Subcutaneous abdominal adipose tissue (tissue), 5 donors: ENCODE results near the gene ITGAD.
A peak's percentile ranks its signal among the peaks of the same experiment; 100 is the strongest.

Experiments used
- H3K27ac ChIP-seq: one replicate; pipeline ENCODE4 v1.7.0; 2013; ENCODE audit warnings: low read depth, mild to moderate bottlenecking, inconsistent platforms, low read length, moderate library complexity
- H3K27me3 ChIP-seq, 5 donors: one replicate each; pipeline ENCODE4 v1.7.0; 2013; ENCODE audit warnings: low read length in 5 of 5, inconsistent platforms in 1 of 5; ENCODE audit not compliant: control insufficient read depth in 5 of 5, insufficient read depth in 4 of 5
- H3K36me3 ChIP-seq, 5 donors: one replicate each; pipeline ENCODE4 v1.7.0; 2013; ENCODE audit warnings: low read length in 5 of 5; ENCODE audit not compliant: control insufficient read depth in 5 of 5, insufficient read depth in 5 of 5
- H3K4me1 ChIP-seq, 5 donors: one replicate each; pipeline ENCODE4 v1.7.0; 2013; ENCODE audit warnings: low read length in 5 of 5, mild to moderate bottlenecking in 3 of 5, moderate library complexity in 1 of 5; ENCODE audit not compliant: control insufficient read depth in 5 of 5, insufficient read depth in 5 of 5
- H3K4me3 ChIP-seq, 5 donors: one replicate each; pipeline ENCODE4 v1.7.0; 2013; ENCODE audit warnings: low read length in 5 of 5, low read depth in 1 of 5
- H3K9ac ChIP-seq, 5 donors: one replicate each; pipeline ENCODE4 v1.7.0; 2013; ENCODE audit warnings: low read length in 5 of 5, mild to moderate bottlenecking in 4 of 5, moderate library complexity in 3 of 5
- H3K9me3 ChIP-seq, 5 donors: one replicate each; pipeline ENCODE4 v1.7.0; 2013; ENCODE audit warnings: low read length in 5 of 5; ENCODE audit not compliant: control insufficient read depth in 5 of 5
- donor health status: healthy.
- donor health status: healthy.
- donor health status: healthy.
- donor health status: healthy.
- donor health status: healthy.

Gene ITGAD

DNA sequence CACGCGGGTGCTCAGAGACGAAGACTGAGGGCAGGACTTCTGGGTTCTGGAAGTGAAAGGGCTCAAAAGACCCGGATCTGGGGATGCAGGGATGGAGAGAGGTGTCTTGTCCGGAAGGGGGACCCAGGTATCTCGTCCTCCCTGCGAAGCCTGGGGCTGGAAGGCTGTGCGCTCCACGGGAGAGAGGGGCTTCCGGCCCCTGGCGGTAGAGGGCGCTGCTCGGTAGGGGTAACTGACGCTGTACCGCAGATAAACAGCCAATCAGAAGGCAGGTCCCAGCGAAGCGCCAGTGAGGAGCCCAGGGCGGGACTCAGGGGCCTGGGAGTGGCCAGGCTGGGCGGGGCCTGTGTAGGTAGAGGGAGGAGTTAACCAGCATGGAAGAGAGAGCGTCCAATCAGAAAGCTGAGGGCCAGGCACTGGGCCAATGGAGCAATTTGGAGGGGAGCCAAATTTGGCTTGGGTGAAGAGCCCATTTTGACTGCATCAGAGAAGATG is 79.6 kb downstream of the ITGAD start:
- H3K9ac ChIP-seq, result peak overlapping the region in 3 of 5 donors; percentile 51 to 73 (median 72)
- H3K36me3 ChIP-seq, result peaks cover 0 to 36% (median 34%) of the 10 kb centered on the region in 5 donors
- peak overlapping the region; percentile 62 to 77 (median 74) for H3K4me3 ChIP-seq
- peaks cover 0 to 44% (median 22%) of the 10 kb centered on the region in 5 donors for H3K4me1 ChIP-seq
- peak overlapping the region; percentile 78 for H3K27ac ChIP-seq
- H3K9me3 ChIP-seq, result peaks cover 0 to 6% (median 0%) of the 10 kb centered on the region in 5 donors
- H3K27me3 ChIP-seq, result peaks cover 0 to 15% (median 13%) of the 10 kb centered on the region in 5 donors

DNA sequence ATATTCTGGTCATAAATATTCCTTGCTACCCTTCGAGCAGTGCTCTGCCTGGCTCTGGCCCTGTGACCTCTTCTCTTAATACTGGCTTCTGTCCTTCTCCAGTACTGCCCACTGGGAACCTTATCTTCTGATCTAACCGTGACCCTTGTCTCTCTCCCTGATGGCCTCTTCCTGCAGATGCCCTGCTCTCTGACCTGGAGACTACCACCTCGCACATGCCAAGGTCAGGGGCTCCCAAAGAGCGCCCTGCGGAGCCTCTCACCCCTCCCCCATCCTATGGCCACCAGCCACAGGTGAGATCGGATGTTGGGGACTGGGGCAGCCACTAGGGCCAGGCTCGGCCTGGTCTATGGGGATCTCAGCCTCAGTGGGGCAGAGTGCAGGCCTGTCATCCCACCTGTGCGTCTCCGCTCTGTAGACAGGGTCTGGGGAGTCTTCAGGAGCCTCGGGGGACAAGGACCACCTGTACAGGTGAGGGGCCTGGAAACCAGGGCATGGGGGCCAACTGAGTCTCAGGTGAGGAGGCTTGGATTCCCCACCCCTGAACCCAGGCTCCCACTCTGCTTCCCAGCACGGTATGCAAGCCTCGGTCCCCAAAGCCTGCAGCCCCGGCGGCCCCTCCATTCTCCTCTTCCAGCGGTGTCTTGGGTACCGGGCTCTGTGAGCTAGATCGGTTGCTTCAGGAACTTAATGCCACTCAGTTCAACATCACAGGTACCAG is 80.3 kb downstream of the ITGAD start:
- Histone ChIP-seq H3K9ac (no peak overlapping the region), H3K27ac (no peak overlapping the region), H3K4me3 (peak overlapping the region in 2 of 5 donors; percentile 76 to 77), H3K36me3 (peaks cover 0 to 41% (median 36%) of the 10 kb centered on the region in 5 donors), H3K4me1 (peaks cover 0 to 44% (median 22%) of the 10 kb centered on the region in 5 donors), H3K9me3 (peaks cover 0 to 6% (median 0%) of the 10 kb centered on the region in 5 donors), H3K27me3 (peaks cover 0 to 15% (median 13%) of the 10 kb centered on the region in 5 donors)

DNA sequence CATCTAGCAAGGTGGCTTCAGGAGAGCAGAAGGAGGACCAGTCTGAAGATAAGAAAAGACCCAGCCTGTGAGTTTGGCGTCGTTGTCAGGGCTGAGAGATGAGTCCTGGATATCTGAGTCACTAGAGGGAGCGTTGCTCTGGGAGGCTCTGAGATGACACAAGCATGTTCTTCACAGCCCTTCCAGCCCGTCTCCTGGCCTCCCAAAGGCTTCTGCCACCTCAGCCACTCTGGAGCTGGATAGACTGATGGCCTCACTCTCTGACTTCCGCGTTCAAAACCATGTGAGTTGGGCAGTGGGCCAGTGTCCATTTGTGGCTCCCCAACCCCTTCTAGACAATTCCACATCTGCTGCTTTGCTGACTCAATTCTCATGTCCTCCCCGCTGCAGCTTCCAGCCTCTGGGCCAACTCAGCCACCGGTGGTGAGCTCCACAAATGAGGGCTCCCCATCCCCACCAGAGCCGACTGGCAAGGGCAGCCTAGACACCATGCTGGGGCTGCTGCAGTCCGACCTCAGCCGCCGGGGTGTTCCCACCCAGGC is 81.1 kb downstream of the ITGAD start:
- Histone ChIP-seq H3K27me3 (peaks cover 0 to 19% (median 13%) of the 10 kb centered on the region in 5 donors), H3K9me3 (peaks cover 0 to 6% (median 0%) of the 10 kb centered on the region in 5 donors), H3K9ac (no peak overlapping the region), H3K27ac (no peak overlapping the region), H3K4me1 (peaks cover 0 to 44% (median 22%) of the 10 kb centered on the region in 5 donors), H3K4me3 (no peak overlapping the region), H3K36me3 (peaks cover 0 to 44% (median 37%) of the 10 kb centered on the region in 5 donors)

DNA sequence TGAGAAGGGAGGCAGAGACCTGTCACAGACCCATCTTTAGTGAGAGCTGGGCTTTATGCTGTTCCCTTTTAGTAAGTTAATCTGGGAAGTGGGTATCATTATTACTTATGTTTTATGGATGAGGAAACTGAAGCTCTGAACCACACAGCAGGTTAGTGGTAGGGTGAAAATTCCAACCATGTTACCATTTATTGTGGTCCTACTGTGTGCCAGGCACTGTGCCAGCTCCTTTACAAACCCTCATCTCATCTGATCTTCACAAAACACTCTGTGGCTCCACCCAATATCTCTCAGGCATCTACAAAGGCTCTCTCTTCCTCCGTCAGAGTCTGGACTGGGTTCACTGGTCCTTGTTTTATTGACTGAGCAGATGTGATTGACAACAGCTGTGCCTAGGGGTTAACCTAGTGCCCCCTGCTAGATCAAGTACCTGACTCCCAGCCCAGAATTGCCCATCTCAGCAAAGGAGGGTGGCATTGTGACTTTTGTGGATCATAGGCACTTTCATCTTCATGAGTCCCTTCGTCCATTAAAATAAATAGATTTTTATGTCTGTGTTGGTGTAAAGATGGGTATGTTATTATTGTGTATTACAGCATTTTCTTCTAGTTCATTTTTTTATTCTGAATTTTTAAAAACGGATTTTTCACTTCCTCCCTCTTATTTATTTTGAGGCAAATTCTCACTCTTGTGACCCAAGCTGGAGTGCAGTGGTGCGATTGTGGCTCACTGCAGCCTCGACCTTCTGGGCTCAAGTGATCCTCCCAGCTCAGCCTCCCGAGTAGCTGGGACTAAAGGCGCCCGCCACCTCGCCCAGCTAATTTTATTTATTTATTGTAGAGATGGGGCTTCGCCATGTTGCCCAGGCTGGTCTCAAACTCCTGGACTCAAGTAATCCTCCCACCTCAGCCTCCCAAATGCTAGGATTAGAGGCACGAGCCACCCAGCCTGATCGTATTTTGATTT is 81.9 kb downstream of the ITGAD start:
- Histone ChIP-seq H3K27me3 (peaks cover 0 to 24% (median 13%) of the 10 kb centered on the region in 5 donors), H3K9me3 (peaks cover 0 to 6% (median 0%) of the 10 kb centered on the region in 5 donors), H3K27ac (no peak overlapping the region), H3K36me3 (peaks cover 0 to 44% (median 37%) of the 10 kb centered on the region in 5 donors), H3K9ac (no peak overlapping the region), H3K4me1 (peaks cover 0 to 44% (median 22%) of the 10 kb centered on the region in 5 donors), H3K4me3 (no peak overlapping the region)

DNA sequence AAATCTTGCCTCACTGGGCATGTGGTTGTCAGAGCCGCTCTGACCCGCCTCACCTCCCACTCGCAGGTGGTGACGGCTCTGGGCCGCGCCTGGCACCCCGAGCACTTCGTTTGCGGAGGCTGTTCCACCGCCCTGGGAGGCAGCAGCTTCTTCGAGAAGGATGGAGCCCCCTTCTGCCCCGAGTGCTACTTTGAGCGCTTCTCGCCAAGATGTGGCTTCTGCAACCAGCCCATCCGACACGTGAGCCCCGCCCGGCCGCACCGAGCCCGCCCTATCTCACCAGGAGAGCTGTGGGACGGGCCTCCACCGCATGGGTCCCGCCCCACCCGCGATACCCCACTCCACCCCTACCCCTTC is 82.8 kb downstream of the ITGAD start:
- peaks cover 0 to 24% (median 13%) of the 10 kb centered on the region in 5 donors for H3K27me3 ChIP-seq
- peaks cover 0 to 44% (median 37%) of the 10 kb centered on the region in 5 donors for H3K36me3 ChIP-seq
- H3K4me3 ChIP-seq, result no peak overlapping the region
- no peak overlapping the region for H3K9ac ChIP-seq
- no peak overlapping the region for H3K27ac ChIP-seq
- H3K9me3 ChIP-seq, result peaks cover 0 to 6% (median 0%) of the 10 kb centered on the region in 5 donors
- H3K4me1 ChIP-seq, result peaks cover 0 to 50% (median 22%) of the 10 kb centered on the region in 5 donors
